A549 (cell line): Measurements from ENCODE around the gene AMOTL1.

Experiments
- CBX8 ChIP-seq: fragments of 200-600 bp; sonication (generic); IDR thresholded peaks from 2 replicates; pipeline ENCODE4 v1.6.1; 2016
- CTCF ChIP-seq: fragments of >200 bp; sonication (Bioruptor Twin); formaldehyde crosslinking; IDR thresholded peaks from 3 replicates; pipeline ENCODE4 v1.5.1; 2016
- EP300 ChIP-seq, 2 experiments: fragments of >200 bp; sonication (Bioruptor Twin); formaldehyde crosslinking; IDR thresholded peaks; 2 replicates in 1 of 2; 3 replicates in 1 of 2; pipeline ENCODE4 v1.6.1; 2016 to 2017
- FOXS1 ChIP-seq: fragments of 250-450 bp; sonication (Bioruptor Pico); IDR thresholded peaks from 2 replicates; pipeline ENCODE4 v1.5.0; 2020; ENCODE audit warnings: mild to moderate bottlenecking, moderate library complexity
- HMGXB4 ChIP-seq: fragments of 250-450 bp; sonication (Bioruptor Pico); IDR thresholded peaks from 2 replicates; pipeline ENCODE4 v1.5.0; 2021; ENCODE audit warnings: mild to moderate bottlenecking, moderate library complexity, borderline replicate concordance
- MAX ChIP-seq: IDR thresholded peaks from 2 replicates; pipeline ENCODE4 v1.6.1; 2012
- POLR2A ChIP-seq: IDR thresholded peaks from 2 replicates; pipeline ENCODE4 v1.6.1; 2012; ENCODE audit warnings: mild to moderate bottlenecking, low read length
- POLR2AphosphoS2 ChIP-seq: conservative IDR thresholded peaks from 2 replicates; pipeline ENCODE4 v1.6.1; 2012; ENCODE audit warnings: low read length, improper control_type of control experiment, inconsistent platforms
- RAD21 ChIP-seq, 2 experiments: fragments of >200 bp in 1 of 2; sonication (Bioruptor Twin) in 1 of 2; formaldehyde crosslinking in 1 of 2; IDR thresholded peaks in 1 of 2; conservative IDR thresholded peaks in 1 of 2; 2 replicates in 1 of 2; 3 replicates in 1 of 2; pipeline ENCODE4 v1.6.1; 2012 to 2018; ENCODE audit warnings: inconsistent platforms in 1 of 2
- REST ChIP-seq: fragments of 200-600 bp; sonication (generic); IDR thresholded peaks from 2 replicates; pipeline ENCODE4 v1.6.1; 2016; ENCODE audit warnings: antibody characterized with exemption, mild to moderate bottlenecking, moderate library complexity
- RNF2 ChIP-seq: fragments of 200-600 bp; sonication (generic); IDR thresholded peaks from 2 replicates; pipeline ENCODE4 v1.6.1; 2016; ENCODE audit warnings: low read depth, mild to moderate bottlenecking, antibody characterized with exemption, moderate library complexity, borderline replicate concordance

- TF ChIP-seq CTCF (no peak), FOXS1 (no peak), RNF2 (no peak), EP300 (IDR thresholded peaks at IDR 0.05) (no peak), CBX8 (no peak), HMGXB4 (no peak), POLR2A (no peak), RAD21 (conservative IDR thresholded peaks at IDR 0.05 in 1 of 2, IDR thresholded peaks at IDR 0.05 in 1 of 2) (no peak), REST (no peak), POLR2AphosphoS2 (no peak), MAX (no peak)
These were observed 16.7 kb downstream of the AMOTL1 start for GRCh38 chr11:94784884-94785283.
